SU-DHL-6 (cell line): Measurements from ENCODE around the gene ZNF641.

Experiments used
- H2AFZ ChIP-seq: fragments of 200-600 bp; sonication (generic); 2 replicates; pipeline ENCODE4 v1.6.1; 2014; ENCODE audit warnings: low read depth, mild to moderate bottlenecking, moderate library complexity, mixed read lengths, antibody characterized with exemption, low read length; ENCODE audit not compliant: severe bottlenecking
- H3F3A ChIP-seq: fragments of 200-600 bp; shearing (Covaris generic); 2 replicates; pipeline ENCODE4 v1.6.0; 2016; ENCODE audit warnings: antibody characterized with exemption, mild to moderate bottlenecking; ENCODE audit not compliant: insufficient read depth
- H3K27ac ChIP-seq: fragments of 200-600 bp; sonication (generic); 2 replicates; pipeline ENCODE4 v1.5.1; 2016; ENCODE audit warnings: low read depth, mild to moderate bottlenecking, low read length, moderate library complexity, mixed read lengths
- H3K27me3 ChIP-seq: fragments of 200-600 bp; sonication (generic), shearing (Covaris generic); 2 replicates; pipeline ENCODE4 v1.6.0; 2014; ENCODE audit warnings: mild to moderate bottlenecking, low read length
- H3K36me3 ChIP-seq: fragments of 200-600 bp; sonication (generic); 2 replicates; pipeline ENCODE4 v1.6.1; 2014; ENCODE audit warnings: mild to moderate bottlenecking, low read length, mixed read lengths
- H3K4me2 ChIP-seq: fragments of 300-600, 200-600 bp; shearing (Covaris generic), sonication (generic); 2 replicates; pipeline ENCODE4 v1.6.0; 2014; ENCODE audit warnings: low read length, low read depth, mild to moderate bottlenecking; ENCODE audit not compliant: poor library complexity, severe bottlenecking
- H3K4me3 ChIP-seq: fragments of 200-600 bp; sonication (generic); 2 replicates; pipeline ENCODE4 v1.5.1; 2014; ENCODE audit warnings: antibody characterized with exemption, low read length, mild to moderate bottlenecking, mixed read lengths; ENCODE audit not compliant: insufficient read depth, poor library complexity, severe bottlenecking
- H3K79me2 ChIP-seq: fragments of 200-600 bp; sonication (generic); 2 replicates; pipeline ENCODE4 v1.6.1; 2014; ENCODE audit warnings: mild to moderate bottlenecking, low read length, moderate library complexity; ENCODE audit not compliant: insufficient read depth
- H3K9ac ChIP-seq: fragments of 200-600 bp; sonication (generic); 2 replicates; pipeline ENCODE4 v1.7.0; 2014; ENCODE audit warnings: mild to moderate bottlenecking, low read length
- H3K9me2 ChIP-seq: fragments of 200-600 bp; sonication (generic); replicated peaks from 2 replicates; pipeline ENCODE4 v1.6.1; 2014; ENCODE audit warnings: low read length; ENCODE audit not compliant: insufficient read depth
- H3K9me3 ChIP-seq: fragments of 200-600 bp; sonication (generic); 2 replicates; pipeline ENCODE4 v1.6.1; 2014; ENCODE audit warnings: low read length, mixed read lengths; ENCODE audit not compliant: insufficient read depth
- H4K20me1 ChIP-seq: fragments of 200-600 bp; sonication (generic); 2 replicates; pipeline ENCODE4 v1.6.1; 2014; ENCODE audit warnings: low read depth, mild to moderate bottlenecking, antibody characterized with exemption, low read length, moderate library complexity, mixed read lengths
- EZH2phosphoT487 ChIP-seq: fragments of 200-600 bp; sonication (generic), shearing (Covaris generic); conservative IDR thresholded peaks from 2 replicates; pipeline ENCODE4 v1.6.1; 2018; ENCODE audit warnings: mild to moderate bottlenecking, antibody characterized with exemption, low read length, moderate library complexity, mixed read lengths
- TF ChIP-seq, protein P1 (sequence below): fragments of 200-600 bp; sonication (generic); IDR thresholded peaks from one replicate; pipeline ENCODE4 v1.5.1; 2017; ENCODE audit warnings: antibody characterized with exemption, mild to moderate bottlenecking, low read length, moderate library complexity; ENCODE audit not compliant: insufficient read depth, poor library complexity, severe bottlenecking

The ZNF641 gene

DNA sequence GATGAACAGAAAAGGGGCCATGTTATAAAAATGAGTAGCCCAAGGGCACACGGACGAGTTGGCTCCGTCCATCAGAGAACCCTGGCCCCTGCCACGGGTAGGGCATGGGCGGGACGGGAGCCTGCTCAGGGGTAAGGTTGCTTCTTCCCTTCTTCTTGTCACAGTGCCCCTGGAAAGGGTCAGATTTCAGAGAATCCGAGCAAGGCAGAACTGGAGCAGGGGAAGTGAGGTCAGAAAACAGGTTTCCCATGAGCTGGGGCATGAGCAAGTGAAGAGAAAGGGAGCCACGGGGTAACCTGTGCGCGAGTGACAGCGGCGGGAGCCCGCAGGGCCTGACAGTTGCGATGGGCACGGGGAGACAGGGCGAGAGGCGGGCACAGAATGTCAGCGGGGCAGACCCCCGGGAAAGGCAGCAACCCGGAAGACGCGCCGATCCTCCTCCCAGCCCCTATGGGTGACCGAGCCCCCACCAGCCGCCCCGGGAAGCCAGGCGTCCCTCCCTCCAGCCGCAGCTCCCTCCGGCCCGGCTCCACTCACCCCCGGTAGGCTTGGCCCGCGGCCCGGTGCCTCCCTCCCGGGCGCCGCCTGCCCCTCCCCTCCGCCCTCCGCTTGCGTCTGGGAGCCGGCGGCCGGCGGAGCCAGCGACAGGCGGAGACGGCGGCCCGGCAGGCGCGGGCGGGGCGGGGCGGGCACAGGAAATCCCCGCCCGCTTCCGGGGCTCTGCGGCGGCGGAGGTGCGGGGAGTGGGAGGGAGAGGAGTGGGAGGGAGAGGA, at the start of gene ZNF641:
TSS of gene ZNF641 (minus strand) at position 671 of the 773 bp plus-strand sequence. CDS start 2,829 bp downstream, outside the sequence.
- Histone ChIP-seq H3F3A (peaks cover 20% of the 10 kb centered on the region), H3K4me2 (peak within 1 kb of the TSS; percentile 76), H4K20me1 (no peaks in the 10 kb centered on the region), H3K36me3 (0 out of 2 replicates have a peak, but pooled peaks cover 5% of the 10 kb centered on the region), H3K79me2 (no peaks in the 10 kb centered on the region), H3K27me3 (no peaks in the 10 kb centered on the region), H3K4me3 (peak within 1 kb of the TSS; percentile 55), H3K9me3 (no peaks in the 10 kb centered on the region), H3K9me2 (no peaks in the 10 kb centered on the region), H3K9ac (peak within 1 kb of the TSS; percentile 76), H2AFZ (peak within 1 kb of the TSS; percentile 99), H3K27ac (peak within 1 kb of the TSS; percentile 46)
- TF ChIP-seq, protein P1, sequence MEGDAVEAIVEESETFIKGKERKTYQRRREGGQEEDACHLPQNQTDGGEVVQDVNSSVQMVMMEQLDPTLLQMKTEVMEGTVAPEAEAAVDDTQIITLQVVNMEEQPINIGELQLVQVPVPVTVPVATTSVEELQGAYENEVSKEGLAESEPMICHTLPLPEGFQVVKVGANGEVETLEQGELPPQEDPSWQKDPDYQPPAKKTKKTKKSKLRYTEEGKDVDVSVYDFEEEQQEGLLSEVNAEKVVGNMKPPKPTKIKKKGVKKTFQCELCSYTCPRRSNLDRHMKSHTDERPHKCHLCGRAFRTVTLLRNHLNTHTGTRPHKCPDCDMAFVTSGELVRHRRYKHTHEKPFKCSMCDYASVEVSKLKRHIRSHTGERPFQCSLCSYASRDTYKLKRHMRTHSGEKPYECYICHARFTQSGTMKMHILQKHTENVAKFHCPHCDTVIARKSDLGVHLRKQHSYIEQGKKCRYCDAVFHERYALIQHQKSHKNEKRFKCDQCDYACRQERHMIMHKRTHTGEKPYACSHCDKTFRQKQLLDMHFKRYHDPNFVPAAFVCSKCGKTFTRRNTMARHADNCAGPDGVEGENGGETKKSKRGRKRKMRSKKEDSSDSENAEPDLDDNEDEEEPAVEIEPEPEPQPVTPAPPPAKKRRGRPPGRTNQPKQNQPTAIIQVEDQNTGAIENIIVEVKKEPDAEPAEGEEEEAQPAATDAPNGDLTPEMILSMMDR = no peak
- TF ChIP-seq EZH2phosphoT487 = no peak

DNA sequence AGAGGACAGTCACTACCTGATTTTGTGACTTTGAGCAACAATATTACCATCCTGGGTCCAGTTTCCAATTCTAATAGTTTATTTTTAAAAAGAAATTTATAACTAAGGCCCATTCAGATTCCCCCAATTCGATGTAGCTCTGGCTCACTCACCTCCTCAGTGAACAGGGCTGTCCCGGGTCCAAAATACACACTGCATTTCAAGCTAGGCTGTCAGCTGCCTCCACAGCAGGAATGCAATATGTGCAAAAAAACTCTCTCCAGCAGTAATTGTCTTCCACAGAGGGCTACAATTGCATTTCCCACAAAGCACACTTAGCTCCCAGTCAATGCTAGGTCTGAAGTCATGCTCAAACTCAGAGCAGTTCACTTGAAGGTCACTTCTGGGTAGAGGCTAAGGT, 39.3 kb upstream of the ZNF641 start:
- H3K9me2 ChIP-seq = no peaks in the 10 kb centered on the region
- no peaks in the 10 kb centered on the region for H3K27me3 ChIP-seq
- H4K20me1 ChIP-seq = no peaks in the 10 kb centered on the region
- no peaks in the 10 kb centered on the region for H3F3A ChIP-seq
- no peak for TF ChIP-seq EZH2phosphoT487
- TF ChIP-seq, protein P1 = no peak
- H3K4me2 ChIP-seq = no peak overlapping the region
- no peak overlapping the region for H3K9ac ChIP-seq
- H3K4me3 ChIP-seq = no peak overlapping the region
- H3K79me2 ChIP-seq = no peaks in the 10 kb centered on the region
- H3K9me3 ChIP-seq = no peaks in the 10 kb centered on the region
- no peak overlapping the region for H2AFZ ChIP-seq
- no peak overlapping the region for H3K27ac ChIP-seq
- no peaks in the 10 kb centered on the region for H3K36me3 ChIP-seq

DNA sequence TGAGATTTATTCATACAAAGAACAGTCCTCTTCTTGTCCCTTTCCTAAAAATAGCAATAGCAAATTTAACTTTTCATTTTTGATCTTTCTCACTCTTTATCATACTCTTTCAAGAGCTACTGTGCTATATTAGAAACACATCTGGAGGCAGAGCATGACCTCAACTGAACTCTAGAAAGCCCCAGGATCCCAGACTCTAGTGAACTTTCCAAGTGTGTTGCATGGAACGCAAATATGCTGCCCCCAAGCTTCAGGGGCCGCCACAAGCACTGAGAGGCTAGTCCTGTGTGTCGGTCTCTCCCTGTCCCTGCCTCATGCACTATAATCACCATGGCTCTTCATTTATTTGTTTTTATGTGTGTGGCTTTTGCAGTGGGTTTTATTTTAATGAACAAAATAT, 38.7 kb upstream of the ZNF641 start:
- H3K27ac ChIP-seq = no peak overlapping the region
- H3K4me2 ChIP-seq = no peak overlapping the region
- H4K20me1 ChIP-seq = no peaks in the 10 kb centered on the region
- H2AFZ ChIP-seq = no peak overlapping the region
- H3K9ac ChIP-seq = no peak overlapping the region
- H3K9me2 ChIP-seq = no peaks in the 10 kb centered on the region
- H3K27me3 ChIP-seq = no peaks in the 10 kb centered on the region
- no peaks in the 10 kb centered on the region for H3K9me3 ChIP-seq
- no peak overlapping the region for H3K4me3 ChIP-seq
- TF ChIP-seq EZH2phosphoT487 = no peak
- TF ChIP-seq, protein P1 = no peak
- H3F3A ChIP-seq = no peaks in the 10 kb centered on the region
- H3K79me2 ChIP-seq = no peaks in the 10 kb centered on the region
- no peaks in the 10 kb centered on the region for H3K36me3 ChIP-seq
